Right atrium auricular region (tissue), 2 donors: ENCODE measurements around the gene BCL2L1. TPM values are rescaled to one million over a fixed set of nuclear protein-coding genes. Genes with fewer than 3 reads are reported as not detected.

Source experiments
- DNase-seq: peaks from one replicate; pipeline ENCODE4 v3.0.0-alpha.2; 2019; ENCODE audit warnings: low spot score
- H3K27ac ChIP-seq, 2 donors: fragments of 200-600 bp; sonication (generic); 1 replicate in 1 of 2; 2 replicates in 1 of 2; pipeline ENCODE4 v1.5.1; 2016 to 2019
- H3K27me3 ChIP-seq, 2 donors: fragments of 200-600 bp; sonication (generic); one replicate each; pipeline versions ENCODE4 v1.5.1 to v1.6.0; 2017 to 2019
- H3K36me3 ChIP-seq: fragments of 200-600 bp; sonication (generic); one replicate; pipeline ENCODE4 v1.5.1; 2016
- H3K4me1 ChIP-seq, 2 donors: fragments of 200-600 bp; sonication (generic); one replicate each; pipeline versions ENCODE4 v1.5.1 to v1.6.0; 2017 to 2019
- H3K4me3 ChIP-seq, 2 donors: fragments of 200-600 bp; sonication (generic); 1 replicate in 1 of 2; 2 replicates in 1 of 2; pipeline ENCODE4 v1.5.1; 2017 to 2019; ENCODE audit warnings: mild to moderate bottlenecking in 1 of 2, moderate library complexity in 1 of 2
- H3K9me3 ChIP-seq, 2 donors: fragments of 200-600 bp; sonication (generic); one replicate each; pipeline ENCODE4 v1.5.1; 2019
- total RNA-seq, 2 donors: library from RNA; depleted of rRNA; stranded (reverse); fragments of >200 nt; gene quantifications; one replicate each; pipeline ENCODE4 v1.1.0, GENCODE V29; 2016
- TF ChIP-seq, protein P1 (sequence below), 2 donors: fragments of 200-600 bp; sonication (generic); IDR thresholded peaks; one replicate each; pipeline ENCODE4 v1.5.1; 2019; ENCODE audit warnings: antibody characterized with exemption in 2 of 2

The BCL2L1 gene
- total RNA-seq, 2 donors from 2014 or later, result 84.2 to 93.5 TPM

DNA sequence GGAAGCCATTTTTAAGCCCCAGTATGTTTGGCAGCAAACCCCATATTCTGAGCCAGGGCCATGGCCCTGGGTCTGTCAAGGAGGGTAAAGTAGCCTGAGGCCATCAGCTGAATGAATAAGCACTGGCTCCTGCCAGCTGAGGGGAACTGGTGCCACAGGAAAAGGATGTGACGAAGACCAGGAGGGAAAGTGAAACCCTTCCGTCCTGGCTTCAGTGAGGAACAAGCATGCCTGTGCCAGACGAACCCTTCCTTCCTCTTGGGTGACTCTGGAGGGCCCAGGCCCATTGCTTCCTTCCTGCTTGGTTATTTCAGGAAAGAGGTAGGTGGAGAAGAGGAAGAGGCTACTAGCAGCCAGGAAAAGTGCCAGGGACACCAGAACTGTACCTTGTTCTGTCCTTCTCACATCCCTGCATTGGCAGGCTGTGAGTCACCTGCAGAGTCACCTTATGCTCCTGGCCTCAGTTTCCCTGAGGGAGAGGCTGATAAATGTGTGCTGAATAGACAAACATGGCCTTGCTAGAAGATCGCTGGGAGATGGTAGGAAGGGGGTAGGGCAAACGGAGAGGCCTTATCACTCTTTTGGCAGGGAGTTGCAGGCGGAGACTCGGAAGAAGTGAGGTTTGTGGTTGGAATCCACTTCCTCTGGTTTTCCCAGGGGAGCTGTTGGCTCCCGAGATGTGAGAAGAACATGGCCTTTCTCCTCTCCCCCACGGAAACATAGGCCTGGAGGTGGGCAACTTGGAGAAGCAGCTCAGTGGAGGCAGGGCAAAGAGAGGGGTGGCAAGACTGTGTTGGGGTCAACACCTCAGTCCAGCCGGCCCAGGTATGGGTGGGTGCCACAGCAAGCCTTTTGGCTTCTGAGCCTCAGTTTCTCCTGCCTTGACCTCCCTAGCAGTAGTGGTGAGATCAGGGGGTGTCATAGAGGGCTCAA, 47.5 kb downstream of the BCL2L1 start:
- TF ChIP-seq, protein P1, sequence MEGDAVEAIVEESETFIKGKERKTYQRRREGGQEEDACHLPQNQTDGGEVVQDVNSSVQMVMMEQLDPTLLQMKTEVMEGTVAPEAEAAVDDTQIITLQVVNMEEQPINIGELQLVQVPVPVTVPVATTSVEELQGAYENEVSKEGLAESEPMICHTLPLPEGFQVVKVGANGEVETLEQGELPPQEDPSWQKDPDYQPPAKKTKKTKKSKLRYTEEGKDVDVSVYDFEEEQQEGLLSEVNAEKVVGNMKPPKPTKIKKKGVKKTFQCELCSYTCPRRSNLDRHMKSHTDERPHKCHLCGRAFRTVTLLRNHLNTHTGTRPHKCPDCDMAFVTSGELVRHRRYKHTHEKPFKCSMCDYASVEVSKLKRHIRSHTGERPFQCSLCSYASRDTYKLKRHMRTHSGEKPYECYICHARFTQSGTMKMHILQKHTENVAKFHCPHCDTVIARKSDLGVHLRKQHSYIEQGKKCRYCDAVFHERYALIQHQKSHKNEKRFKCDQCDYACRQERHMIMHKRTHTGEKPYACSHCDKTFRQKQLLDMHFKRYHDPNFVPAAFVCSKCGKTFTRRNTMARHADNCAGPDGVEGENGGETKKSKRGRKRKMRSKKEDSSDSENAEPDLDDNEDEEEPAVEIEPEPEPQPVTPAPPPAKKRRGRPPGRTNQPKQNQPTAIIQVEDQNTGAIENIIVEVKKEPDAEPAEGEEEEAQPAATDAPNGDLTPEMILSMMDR (IDR thresholded peaks at IDR 0.05), result no peak
- peaks cover 13% of the 10 kb centered on the region for H3K36me3 ChIP-seq
- DNase-seq, result peak; percentile 83
- no peaks in the 10 kb centered on the region for H3K9me3 ChIP-seq
- H3K27ac ChIP-seq, result peak overlapping the region; percentile 61 to 94
- H3K4me1 ChIP-seq, result peaks cover 0 to 98% of the 10 kb centered on the region in 2 donors
- no peaks in the 10 kb centered on the region for H3K27me3 ChIP-seq
- peak overlapping the region in 1 of 2 donors; percentile 1 for H3K4me3 ChIP-seq

DNA sequence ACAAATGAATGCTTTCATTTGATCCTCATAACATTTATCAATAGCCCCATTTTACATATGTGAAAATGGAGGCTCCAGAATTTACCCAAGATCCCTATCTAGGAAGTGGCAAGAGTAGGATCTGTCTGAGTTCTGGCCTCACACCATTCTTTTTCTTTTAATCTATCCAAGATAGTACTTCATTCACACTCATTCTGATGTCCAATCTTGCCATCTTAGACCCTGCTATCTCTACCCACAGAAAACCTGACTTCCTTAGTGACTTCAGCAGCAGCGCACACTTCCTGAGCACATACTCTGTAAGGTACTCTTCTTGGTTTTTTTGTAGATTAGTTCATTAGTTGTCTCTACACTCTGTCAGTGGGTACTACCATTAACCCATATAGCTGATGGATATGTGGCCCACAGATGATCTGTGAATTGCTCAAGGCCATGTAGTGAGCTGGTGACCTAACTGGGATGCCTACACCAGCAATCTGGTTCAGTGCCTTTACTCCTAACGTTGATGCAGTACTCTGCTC, 48.7 kb downstream of the BCL2L1 start:
- Histone ChIP-seq H3K27me3 (no peaks in the 10 kb centered on the region), H3K27ac (peak overlapping the region; percentile 61 to 94), H3K36me3 (peaks cover 6% of the 10 kb centered on the region), H3K4me1 (peaks cover 0 to 98% of the 10 kb centered on the region in 2 donors), H3K4me3 (no peak overlapping the region), H3K9me3 (no peaks in the 10 kb centered on the region)
- DNase-seq, result no peak
- TF ChIP-seq, protein P1 (IDR thresholded peaks at IDR 0.05), result no peak

DNA sequence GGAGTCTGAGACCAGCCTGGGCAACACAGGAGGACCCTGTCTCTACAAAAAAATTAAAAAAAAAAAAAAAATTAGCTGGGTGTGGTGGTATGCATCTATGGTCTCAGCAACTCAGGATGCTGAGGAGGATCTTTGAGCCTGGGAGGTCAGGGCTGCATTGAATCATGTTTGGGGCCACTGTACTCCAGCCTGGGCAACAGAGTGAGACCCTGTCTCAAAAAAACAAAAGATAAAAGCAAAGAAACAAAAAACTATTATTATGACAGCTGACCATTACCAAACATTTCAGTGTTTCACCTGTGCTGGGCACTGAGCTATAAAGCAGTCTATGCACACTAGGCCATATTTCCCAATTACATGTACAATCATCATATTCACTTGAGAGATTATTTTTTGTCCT, 49.2 kb downstream of the BCL2L1 start:
- no peak for DNase-seq
- no peaks in the 10 kb centered on the region for H3K27me3 ChIP-seq
- TF ChIP-seq, protein P1 (IDR thresholded peaks at IDR 0.05), result no peak
- peaks cover 4% of the 10 kb centered on the region for H3K36me3 ChIP-seq
- H3K9me3 ChIP-seq, result no peaks in the 10 kb centered on the region
- no peak overlapping the region for H3K4me3 ChIP-seq
- peak overlapping the region; percentile 61 to 94 for H3K27ac ChIP-seq
- H3K4me1 ChIP-seq, result peaks cover 0 to 98% of the 10 kb centered on the region in 2 donors

DNA sequence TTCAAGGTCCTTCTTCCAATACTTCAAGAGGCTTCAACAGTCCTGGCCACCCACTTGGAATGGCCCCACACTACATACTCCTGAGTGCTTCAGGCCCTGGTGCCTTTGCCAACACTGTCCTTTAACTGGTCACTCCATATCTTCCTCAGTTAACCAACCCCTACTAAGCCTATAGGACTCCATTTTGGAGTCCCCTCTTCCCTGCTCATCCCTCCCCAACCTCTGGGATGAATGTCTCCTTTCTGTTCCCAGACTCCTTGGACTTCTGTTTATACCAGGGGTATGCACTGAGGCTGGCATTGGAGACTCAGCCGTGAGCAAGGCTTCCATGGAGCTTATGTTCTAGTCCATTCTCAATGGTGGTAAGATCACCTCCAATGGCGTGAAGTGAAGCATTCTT, 51.3 kb downstream of the BCL2L1 start:
- H3K27ac ChIP-seq, result peak overlapping the region; percentile 94
- H3K4me1 ChIP-seq, result peaks cover 0 to 98% of the 10 kb centered on the region in 2 donors
- TF ChIP-seq, protein P1 (IDR thresholded peaks at IDR 0.05), result no peak
- H3K9me3 ChIP-seq, result no peaks in the 10 kb centered on the region
- no peak overlapping the region for H3K4me3 ChIP-seq
- H3K27me3 ChIP-seq, result no peaks in the 10 kb centered on the region
- no peak for DNase-seq
- H3K36me3 ChIP-seq, result peaks cover 4% of the 10 kb centered on the region

DNA sequence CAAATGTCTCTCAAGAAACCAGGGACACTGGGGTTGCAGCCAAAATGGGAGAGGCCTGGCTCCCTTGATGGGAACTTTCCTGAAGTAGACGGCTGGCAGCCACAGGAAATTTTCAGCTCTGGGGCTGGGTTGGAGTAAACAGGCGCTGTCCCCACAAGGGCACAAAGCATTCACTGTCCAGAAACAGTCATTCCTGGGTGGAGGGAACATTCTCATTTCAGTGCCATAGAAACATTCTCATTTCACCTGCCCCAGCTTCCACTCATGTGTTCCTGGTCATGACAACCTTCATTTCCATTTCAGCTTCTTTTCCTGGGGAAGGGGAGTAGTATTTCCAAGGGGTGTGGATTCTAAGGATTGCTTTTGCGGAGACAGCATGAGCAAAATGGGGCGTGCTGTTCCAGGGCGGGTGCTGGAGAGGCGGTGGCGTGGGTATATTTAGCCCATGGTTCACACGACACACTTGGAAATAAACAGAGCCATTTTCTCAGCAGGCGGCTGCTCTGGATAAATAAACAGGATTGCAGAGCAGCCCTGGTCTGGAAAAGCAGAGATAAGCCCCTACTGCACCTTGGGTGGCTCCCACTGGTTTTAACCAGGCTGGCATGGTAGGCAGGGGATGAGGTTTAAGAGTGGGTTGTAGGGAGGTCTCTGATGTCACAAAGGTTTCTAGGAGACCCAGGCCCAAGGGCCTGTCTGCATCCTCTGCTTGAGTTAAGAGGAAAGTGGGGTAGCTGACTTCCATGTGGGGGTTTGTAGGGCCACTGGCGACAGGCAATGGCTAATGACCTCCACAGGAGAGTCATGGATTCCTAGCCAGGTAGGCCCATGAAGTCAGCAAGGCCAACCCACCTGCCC, 52.1 kb downstream of the BCL2L1 start:
- Histone ChIP-seq H3K9me3 (no peaks in the 10 kb centered on the region), H3K27me3 (no peaks in the 10 kb centered on the region), H3K4me1 (peaks cover 0 to 98% of the 10 kb centered on the region in 2 donors), H3K27ac (peak overlapping the region; percentile 94), H3K4me3 (peak overlapping the region in 1 of 2 donors; percentile 3), H3K36me3 (peaks cover 10% of the 10 kb centered on the region)
- TF ChIP-seq, protein P1 (IDR thresholded peaks at IDR 0.05), result no peak
- peak; percentile 85 for DNase-seq
